T-helper 1 cell treated with Interleukin-12 subunit alpha and Interleukin-12 subunit beta and Interleukin-4 antibody, amounts not matched to agents 30 μg/mL and 1 μg/mL, for 36 hours (primary cell): ENCODE data around the gene IP6K3.

Experiments
- H3K27ac Mint-ChIP-seq: one replicate; pipeline ENCODE4 v1.8.0; 2021; ENCODE audit warnings: mild to moderate bottlenecking, mixed read lengths
- H3K27me3 Mint-ChIP-seq: one replicate; pipeline ENCODE4 v1.8.0; 2021; ENCODE audit warnings: low read depth, mixed read lengths
- H3K36me3 Mint-ChIP-seq: one replicate; pipeline ENCODE4 v1.8.0; 2021; ENCODE audit warnings: low read depth, mixed read lengths
- H3K4me1 Mint-ChIP-seq: one replicate; pipeline ENCODE4 v1.8.0; 2021; ENCODE audit warnings: low read depth, mixed read lengths
- H3K4me3 Mint-ChIP-seq: one replicate; pipeline ENCODE4 v1.8.0; 2021; ENCODE audit warnings: mild to moderate bottlenecking, moderate library complexity, mixed read lengths
- H3K9me3 Mint-ChIP-seq: one replicate; pipeline ENCODE4 v1.8.0; 2021; ENCODE audit warnings: mixed read lengths

Gene IP6K3

GRCh38 chr6:33783781-33784520, 37.2 kb upstream of the IP6K3 start:
- Mint-ChIP-seq H3K4me1 (peaks cover 34% of the 10 kb centered on the region), H3K4me3 (no peak overlapping the region), H3K9me3 (no peaks in the 10 kb centered on the region), H3K27ac (no peak overlapping the region), H3K27me3 (no peaks in the 10 kb centered on the region), H3K36me3 (peaks cover 50% of the 10 kb centered on the region)

- H3K27ac Mint-ChIP-seq = no peak overlapping the region
- no peaks in the 10 kb centered on the region for H3K9me3 Mint-ChIP-seq
- no peak overlapping the region for H3K4me3 Mint-ChIP-seq
- H3K4me1 Mint-ChIP-seq = peaks cover 29% of the 10 kb centered on the region
- H3K27me3 Mint-ChIP-seq = no peaks in the 10 kb centered on the region
- peaks cover 54% of the 10 kb centered on the region for H3K36me3 Mint-ChIP-seq
Observed at GRCh38 chr6:33782561-33782960, 35.9 kb upstream of the IP6K3 start.

- no peak overlapping the region for H3K4me3 Mint-ChIP-seq
- H3K9me3 Mint-ChIP-seq = no peaks in the 10 kb centered on the region
- no peaks in the 10 kb centered on the region for H3K27me3 Mint-ChIP-seq
- no peak overlapping the region for H3K27ac Mint-ChIP-seq
- H3K4me1 Mint-ChIP-seq = peaks cover 18% of the 10 kb centered on the region
- H3K36me3 Mint-ChIP-seq = peaks cover 61% of the 10 kb centered on the region
Observed at GRCh38 chr6:33781131-33781975, 34.6 kb upstream of the IP6K3 start.

GRCh38 chr6:33779895-33780294, 33.2 kb upstream of the IP6K3 start:
- no peak overlapping the region for H3K4me3 Mint-ChIP-seq
- H3K27me3 Mint-ChIP-seq = no peaks in the 10 kb centered on the region
- peak overlapping the region; percentile 36 for H3K27ac Mint-ChIP-seq

GRCh38 chr6:33779290-33779689, 32.6 kb upstream of the IP6K3 start:
- Mint-ChIP-seq H3K4me1 (peaks cover 6% of the 10 kb centered on the region), H3K4me3 (no peak overlapping the region), H3K9me3 (no peaks in the 10 kb centered on the region), H3K27ac (no peak overlapping the region), H3K36me3 (peaks cover 61% of the 10 kb centered on the region), H3K27me3 (no peaks in the 10 kb centered on the region)

More at GRCh38 chr6:33779895-33780294, 33.2 kb upstream of the IP6K3 start:
- Mint-ChIP-seq H3K36me3 (peaks cover 61% of the 10 kb centered on the region), H3K4me1 (peaks cover 4% of the 10 kb centered on the region), H3K9me3 (no peaks in the 10 kb centered on the region)

- H3K36me3 Mint-ChIP-seq = peaks cover 55% of the 10 kb centered on the region
- H3K27ac Mint-ChIP-seq = no peak overlapping the region
- no peaks in the 10 kb centered on the region for H3K9me3 Mint-ChIP-seq
- H3K27me3 Mint-ChIP-seq = no peaks in the 10 kb centered on the region
- H3K4me3 Mint-ChIP-seq = no peak overlapping the region
- H3K4me1 Mint-ChIP-seq = peaks cover 6% of the 10 kb centered on the region
Observed at GRCh38 chr6:33778444-33779121, 31.9 kb upstream of the IP6K3 start.

- no peak overlapping the region for H3K27ac Mint-ChIP-seq
- peaks cover 6% of the 10 kb centered on the region for H3K4me1 Mint-ChIP-seq
- no peak overlapping the region for H3K4me3 Mint-ChIP-seq
- peaks cover 53% of the 10 kb centered on the region for H3K36me3 Mint-ChIP-seq
- H3K27me3 Mint-ChIP-seq = no peaks in the 10 kb centered on the region
- H3K9me3 Mint-ChIP-seq = no peaks in the 10 kb centered on the region
Observed at GRCh38 chr6:33777398-33778388, 31.0 kb upstream of the IP6K3 start.

- no peaks in the 10 kb centered on the region for H3K9me3 Mint-ChIP-seq
- H3K4me1 Mint-ChIP-seq = peaks cover 2% of the 10 kb centered on the region
- H3K27ac Mint-ChIP-seq = no peak overlapping the region
- H3K4me3 Mint-ChIP-seq = no peak overlapping the region
- peaks cover 49% of the 10 kb centered on the region for H3K36me3 Mint-ChIP-seq
- H3K27me3 Mint-ChIP-seq = no peaks in the 10 kb centered on the region
Observed at GRCh38 chr6:33776764-33777163, 30.1 kb upstream of the IP6K3 start.

GRCh38 chr6:33776186-33776585, 29.5 kb upstream of the IP6K3 start:
- Mint-ChIP-seq H3K4me3 (no peak overlapping the region), H3K4me1 (peaks cover 2% of the 10 kb centered on the region), H3K27me3 (no peaks in the 10 kb centered on the region), H3K9me3 (no peaks in the 10 kb centered on the region), H3K36me3 (peaks cover 48% of the 10 kb centered on the region), H3K27ac (no peak overlapping the region)

GRCh38 chr6:33774774-33775173, 28.1 kb upstream of the IP6K3 start:
- H3K36me3 Mint-ChIP-seq = peaks cover 39% of the 10 kb centered on the region
- H3K9me3 Mint-ChIP-seq = no peaks in the 10 kb centered on the region

GRCh38 chr6:33772902-33773472, 26.3 kb upstream of the IP6K3 start:
- peaks cover 34% of the 10 kb centered on the region for H3K36me3 Mint-ChIP-seq
- peaks cover 3% of the 10 kb centered on the region for H3K27me3 Mint-ChIP-seq
- peaks cover 2% of the 10 kb centered on the region for H3K4me1 Mint-ChIP-seq
- H3K9me3 Mint-ChIP-seq = no peaks in the 10 kb centered on the region
- no peak overlapping the region for H3K27ac Mint-ChIP-seq
- no peak overlapping the region for H3K4me3 Mint-ChIP-seq

More at GRCh38 chr6:33774774-33775173, 28.1 kb upstream of the IP6K3 start:
- Mint-ChIP-seq H3K4me1 (peaks cover 2% of the 10 kb centered on the region), H3K27ac (no peak overlapping the region), H3K27me3 (no peaks in the 10 kb centered on the region), H3K4me3 (no peak overlapping the region)

- peaks cover 6% of the 10 kb centered on the region for H3K27me3 Mint-ChIP-seq
- peaks cover 27% of the 10 kb centered on the region for H3K36me3 Mint-ChIP-seq
- H3K9me3 Mint-ChIP-seq = no peaks in the 10 kb centered on the region
- H3K4me3 Mint-ChIP-seq = no peak overlapping the region
- H3K4me1 Mint-ChIP-seq = peaks cover 2% of the 10 kb centered on the region
- peak overlapping the region; percentile 41 for H3K27ac Mint-ChIP-seq
Observed at GRCh38 chr6:33772082-33772830, 25.6 kb upstream of the IP6K3 start.
